Measurements from ENCODE around the gene KANK3. TPM values are rescaled to one million over a fixed set of nuclear protein-coding genes. Genes with fewer than 3 reads are reported as not detected.

Gene KANK3
- total RNA-seq = 10 to 100 TPM in 3 of 4 donors, 1 to 10 TPM in 1; 4.1 to 36.6 (median 24.8) TPM

DNA sequence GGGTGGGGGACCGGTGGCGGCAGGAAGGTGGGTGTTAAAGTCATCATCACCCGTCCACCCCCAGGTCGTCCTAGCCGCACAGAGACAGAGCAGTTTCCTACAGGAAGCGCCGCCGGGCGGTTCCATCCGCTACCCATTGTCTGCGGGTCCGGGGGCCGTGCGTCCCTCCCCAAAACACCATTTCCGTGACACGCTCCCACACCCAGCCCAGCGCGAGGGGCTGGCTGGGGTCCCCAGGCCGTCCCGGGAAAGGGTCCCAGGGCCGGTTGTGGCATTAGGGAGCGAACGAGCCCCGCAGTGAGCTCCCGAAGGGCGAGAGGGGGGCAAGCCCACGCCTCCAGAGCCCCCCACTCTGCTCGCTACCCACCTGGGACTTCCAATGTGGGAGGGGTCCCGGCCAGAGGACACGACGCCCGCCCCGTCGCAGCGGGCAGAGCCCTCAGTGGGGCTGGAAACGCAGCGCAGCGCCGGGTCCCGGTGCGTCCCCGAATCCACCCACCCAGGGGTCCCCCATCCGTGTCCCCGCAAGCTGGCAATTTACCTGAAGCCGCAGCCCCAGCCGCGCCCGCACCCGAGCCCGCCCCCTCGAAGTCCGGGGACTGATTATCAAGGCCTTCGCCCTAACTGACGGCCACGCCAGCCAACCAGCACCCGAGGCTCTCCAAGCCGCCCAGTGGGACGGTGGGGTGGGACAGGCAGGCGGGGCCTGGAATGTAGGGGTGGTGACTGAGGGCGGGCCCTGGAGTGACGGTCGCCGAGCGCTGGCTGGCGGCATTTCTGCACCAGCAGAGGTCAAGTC, at the start of gene KANK3:
TSS of gene KANK3 (minus strand) at position 579 of the 799 bp plus-strand sequence. CDS start 5,434 bp downstream, outside the sequence.
- peak; percentile 84 to 89 for DNase-seq
- Histone ChIP-seq H3K36me3 (no peaks in the 10 kb centered on the region), H3K27ac (peak within 1 kb of the TSS; percentile 75 to 83), H3K4me1 (no peaks in the 10 kb centered on the region), H3K27me3 (peaks cover 0 to 9% of the 10 kb centered on the region in 2 donors), H3K4me3 (peak within 1 kb of the TSS; percentile 31 to 39), H3K9me3 (no peaks in the 10 kb centered on the region)
- TF ChIP-seq, protein P1, sequence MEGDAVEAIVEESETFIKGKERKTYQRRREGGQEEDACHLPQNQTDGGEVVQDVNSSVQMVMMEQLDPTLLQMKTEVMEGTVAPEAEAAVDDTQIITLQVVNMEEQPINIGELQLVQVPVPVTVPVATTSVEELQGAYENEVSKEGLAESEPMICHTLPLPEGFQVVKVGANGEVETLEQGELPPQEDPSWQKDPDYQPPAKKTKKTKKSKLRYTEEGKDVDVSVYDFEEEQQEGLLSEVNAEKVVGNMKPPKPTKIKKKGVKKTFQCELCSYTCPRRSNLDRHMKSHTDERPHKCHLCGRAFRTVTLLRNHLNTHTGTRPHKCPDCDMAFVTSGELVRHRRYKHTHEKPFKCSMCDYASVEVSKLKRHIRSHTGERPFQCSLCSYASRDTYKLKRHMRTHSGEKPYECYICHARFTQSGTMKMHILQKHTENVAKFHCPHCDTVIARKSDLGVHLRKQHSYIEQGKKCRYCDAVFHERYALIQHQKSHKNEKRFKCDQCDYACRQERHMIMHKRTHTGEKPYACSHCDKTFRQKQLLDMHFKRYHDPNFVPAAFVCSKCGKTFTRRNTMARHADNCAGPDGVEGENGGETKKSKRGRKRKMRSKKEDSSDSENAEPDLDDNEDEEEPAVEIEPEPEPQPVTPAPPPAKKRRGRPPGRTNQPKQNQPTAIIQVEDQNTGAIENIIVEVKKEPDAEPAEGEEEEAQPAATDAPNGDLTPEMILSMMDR (IDR thresholded peaks at IDR 0.05) = peak in 2 of 4 experiments; percentile 12 to 20
- peak; percentile 82 to 84 for TF ChIP-seq POLR2A (IDR thresholded peaks at IDR 0.05)
- intact Hi-C loops (cut with DNase I; ENCODE audit: low total_unique reads) = no loop called here

DNA sequence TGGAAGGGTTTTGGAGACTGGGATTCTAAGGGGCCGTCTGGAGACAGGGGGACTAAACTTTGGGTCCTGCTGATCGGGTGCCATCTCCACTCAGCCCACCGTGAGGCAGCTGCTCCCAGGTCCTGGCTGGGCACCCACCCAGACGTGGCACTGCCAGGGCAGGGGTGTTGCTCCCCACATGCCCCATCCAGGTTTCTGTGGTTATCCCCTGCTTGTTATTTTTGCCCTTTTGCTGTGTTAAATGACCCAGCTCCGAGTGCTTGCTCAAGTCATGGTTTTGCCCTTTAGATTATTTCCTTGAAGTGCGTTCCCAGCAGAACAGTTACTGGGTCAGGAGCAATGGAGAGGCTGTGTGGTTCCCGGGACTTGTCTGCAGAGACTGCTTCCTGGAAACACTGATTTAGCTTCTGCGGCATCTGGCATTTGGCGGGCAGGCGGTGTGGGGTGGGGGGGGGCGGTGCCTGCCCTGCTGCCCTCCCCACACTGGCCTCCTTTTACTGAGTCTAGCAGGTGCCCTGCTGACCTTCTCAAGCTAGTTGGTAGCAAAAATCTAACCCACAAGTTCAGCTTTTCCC, 49.0 kb upstream of the KANK3 start:
- no peaks in the 10 kb centered on the region for H3K27me3 ChIP-seq
- no peak overlapping the region for H3K4me3 ChIP-seq
- no peaks in the 10 kb centered on the region for H3K9me3 ChIP-seq
- DNase-seq = no peak
- peak overlapping the region; percentile 100 for H3K27ac ChIP-seq
- intact Hi-C loops (cut with DNase I; ENCODE audit: low total_unique reads) = no loop called here
- H3K36me3 ChIP-seq = no peaks in the 10 kb centered on the region
- TF ChIP-seq, protein P1 (IDR thresholded peaks at IDR 0.05) = no peak
- no peak for TF ChIP-seq POLR2A (IDR thresholded peaks at IDR 0.05)
- H3K4me1 ChIP-seq = peaks cover 0 to 20% of the 10 kb centered on the region in 2 donors

DNA sequence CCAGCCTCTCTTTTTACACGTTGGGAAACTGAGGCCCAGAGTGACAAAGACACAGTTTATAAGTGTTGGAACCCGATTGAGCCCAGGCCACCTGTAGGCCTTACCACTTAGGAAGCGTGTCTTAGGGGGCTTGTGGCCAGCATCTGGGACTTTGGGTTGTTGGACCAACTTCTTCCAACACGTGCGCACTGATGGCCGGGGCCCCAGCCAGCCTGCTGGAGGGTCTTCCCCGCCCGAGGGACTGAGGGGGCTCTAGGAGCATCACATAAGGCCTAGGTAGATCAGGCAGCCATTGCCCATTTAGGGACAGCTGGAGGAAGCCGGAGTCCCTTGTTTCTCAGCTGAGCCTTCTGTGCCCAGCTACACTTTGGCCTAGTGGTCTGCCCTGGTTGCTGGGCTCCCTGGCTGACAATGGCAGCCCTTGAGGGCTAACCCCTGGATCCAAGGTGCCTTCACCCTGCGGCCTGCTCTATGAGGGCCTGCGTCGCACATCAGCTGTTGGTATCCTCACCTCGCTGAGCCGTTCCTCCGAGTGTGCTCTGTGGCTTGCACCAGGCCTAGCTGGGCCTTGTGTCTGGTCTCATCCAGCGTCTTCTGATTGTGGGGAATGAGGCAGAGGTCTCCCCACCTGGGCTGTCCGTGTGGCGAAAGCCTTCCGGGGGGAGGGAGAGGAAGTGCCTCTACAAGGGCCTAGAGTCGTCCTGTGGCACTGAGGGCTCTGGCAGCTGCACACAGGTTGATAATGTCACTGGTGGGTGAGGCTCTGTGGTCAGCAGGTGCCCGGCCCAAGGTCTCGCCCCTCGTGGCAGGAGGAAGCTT, 48.3 kb upstream of the KANK3 start:
- TF ChIP-seq POLR2A (IDR thresholded peaks at IDR 0.05) = no peak
- TF ChIP-seq, protein P1 (IDR thresholded peaks at IDR 0.05) = no peak
- Histone ChIP-seq H3K4me1 (peaks cover 0 to 17% of the 10 kb centered on the region in 2 donors), H3K4me3 (peak overlapping the region; percentile 67 to 100), H3K27ac (peak overlapping the region; percentile 100), H3K27me3 (no peaks in the 10 kb centered on the region), H3K9me3 (no peaks in the 10 kb centered on the region), H3K36me3 (no peaks in the 10 kb centered on the region)
- DNase-seq = no peak
- intact Hi-C loops (cut with DNase I; ENCODE audit: low total_unique reads) = no loop called here

DNA sequence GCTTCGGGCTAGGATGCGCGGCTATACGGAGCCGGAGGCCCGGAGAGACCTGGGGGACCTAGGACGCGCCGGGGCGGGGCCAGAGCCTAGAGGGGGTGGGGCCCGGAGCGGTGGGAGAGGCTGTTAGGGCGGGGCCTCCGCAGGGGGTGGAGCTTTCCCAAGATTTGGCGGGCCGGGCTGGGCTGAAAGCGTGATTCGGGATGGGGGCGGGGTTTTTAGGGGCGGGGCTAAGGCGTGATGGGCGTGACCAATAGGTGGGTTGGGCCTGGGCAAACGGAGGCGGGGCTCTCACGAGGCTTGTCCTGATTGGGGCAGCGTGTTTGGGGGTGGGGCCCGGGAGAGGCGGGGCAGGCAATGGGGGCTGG, 47.5 kb upstream of the KANK3 start:
- Histone ChIP-seq H3K9me3 (no peaks in the 10 kb centered on the region), H3K4me3 (peak overlapping the region; percentile 67 to 100), H3K27me3 (no peaks in the 10 kb centered on the region), H3K4me1 (peaks cover 0 to 17% of the 10 kb centered on the region in 2 donors), H3K27ac (peak overlapping the region; percentile 100), H3K36me3 (no peaks in the 10 kb centered on the region)
- peak; percentile 97 to 98 for DNase-seq
- no peak for TF ChIP-seq POLR2A (IDR thresholded peaks at IDR 0.05)
- TF ChIP-seq, protein P1 (IDR thresholded peaks at IDR 0.05) = no peak
- intact Hi-C loops (cut with DNase I; ENCODE audit: low total_unique reads) = no loop called here

Data from uterus (tissue), 4 donors.